GM21737 (cell line): ENCODE results near the gene SMCP.

Experiments
- ATAC-seq: cut with Tn5 transposase; IDR thresholded peaks from one replicate; pipeline ENCODE4 v1.9.1; 2021; ENCODE audit warnings: mild to moderate bottlenecking, moderate library complexity; ENCODE audit not compliant: unreplicated experiment

Gene SMCP

DNA sequence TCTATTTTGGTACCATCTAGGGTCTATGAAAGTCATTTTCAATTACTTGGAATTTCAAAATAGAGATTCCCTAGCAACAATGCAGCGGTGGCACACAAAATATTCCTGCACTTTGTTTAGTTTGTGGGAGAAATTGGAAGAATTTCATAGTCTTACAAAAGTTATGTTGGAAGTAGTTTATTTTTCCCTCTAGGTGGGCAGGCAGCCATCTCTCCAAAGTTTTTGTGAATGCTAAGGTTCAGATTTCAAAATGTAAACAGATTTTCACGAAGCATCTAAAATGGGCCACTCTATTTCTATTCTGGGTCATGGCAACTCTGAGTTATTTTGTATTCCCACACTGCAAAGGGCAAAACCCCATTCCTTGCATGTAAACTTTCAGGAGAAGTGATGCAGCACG lies 8.0 kb downstream of the SMCP start:
- ATAC-seq: no peak

DNA sequence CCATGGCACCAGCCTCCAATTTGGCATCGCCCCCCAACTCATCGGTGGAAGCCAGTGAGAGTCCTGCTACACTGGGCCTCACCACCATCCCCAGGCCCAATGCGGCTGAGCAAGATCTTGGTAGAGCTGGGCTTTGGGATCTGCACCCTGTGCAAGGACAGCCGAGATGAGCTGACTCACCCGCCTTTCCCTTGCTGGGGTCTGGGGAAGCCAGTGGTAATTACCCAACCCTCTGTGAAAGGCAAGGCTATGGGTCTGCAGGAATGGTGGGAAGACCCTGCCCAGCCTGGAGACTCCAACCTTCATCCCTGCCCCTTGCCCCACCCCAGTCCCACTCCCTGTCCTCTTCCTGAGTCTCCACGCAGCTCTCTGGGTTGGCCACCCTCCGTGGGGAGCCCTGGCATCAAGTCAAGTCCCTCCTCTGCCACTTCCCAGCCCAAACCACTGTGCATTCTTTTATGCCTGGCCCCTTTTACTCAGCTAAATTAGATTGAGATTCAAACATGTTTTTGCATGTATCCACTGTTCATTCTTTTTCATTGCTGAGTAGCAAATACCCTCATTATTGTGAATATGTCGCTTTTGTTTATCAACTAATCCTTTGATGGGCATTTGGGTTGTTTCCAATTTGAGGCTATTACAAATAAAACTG lies 8.8 kb downstream of the SMCP start:
- no peak for ATAC-seq

DNA sequence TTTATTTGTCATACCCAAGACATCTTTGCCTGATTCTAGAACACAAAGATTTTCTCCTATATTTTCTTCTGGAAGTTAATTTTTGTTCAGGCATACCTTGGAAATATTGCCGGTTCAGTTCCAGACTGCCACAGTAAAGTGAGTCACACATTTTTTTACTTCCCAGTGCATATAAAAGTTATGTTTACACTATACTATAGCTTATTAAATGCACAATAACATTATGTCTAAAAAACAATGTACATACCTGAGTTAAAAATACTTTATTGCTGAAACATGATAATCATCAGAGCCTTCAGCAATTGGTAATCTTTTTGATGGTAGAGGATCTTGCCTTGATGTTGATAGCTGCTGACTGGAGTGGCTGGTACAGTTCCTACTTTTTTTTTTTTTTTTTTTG lies 10.0 kb downstream of the SMCP start:
- no peak for ATAC-seq

DNA sequence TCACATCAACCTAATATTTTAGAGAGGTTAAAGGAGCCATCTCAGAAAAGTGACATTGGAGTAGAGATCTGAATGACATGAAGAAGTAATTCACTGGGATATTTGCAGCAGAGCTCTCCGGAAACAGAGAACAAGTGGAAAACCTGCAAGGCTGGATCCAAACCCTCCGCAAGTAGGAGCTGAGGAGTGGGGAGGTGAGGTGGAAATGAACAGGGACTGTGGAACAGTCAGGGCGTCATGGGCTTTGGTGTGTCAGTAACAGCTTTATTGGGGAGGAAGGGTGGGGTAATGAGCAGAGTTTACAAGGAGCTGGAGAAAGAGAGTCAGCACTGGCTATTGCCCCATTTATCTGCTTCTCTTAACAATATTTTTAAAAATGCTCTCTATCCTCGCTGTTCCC lies 20.9 kb downstream of the SMCP start:
- no peak for ATAC-seq

DNA sequence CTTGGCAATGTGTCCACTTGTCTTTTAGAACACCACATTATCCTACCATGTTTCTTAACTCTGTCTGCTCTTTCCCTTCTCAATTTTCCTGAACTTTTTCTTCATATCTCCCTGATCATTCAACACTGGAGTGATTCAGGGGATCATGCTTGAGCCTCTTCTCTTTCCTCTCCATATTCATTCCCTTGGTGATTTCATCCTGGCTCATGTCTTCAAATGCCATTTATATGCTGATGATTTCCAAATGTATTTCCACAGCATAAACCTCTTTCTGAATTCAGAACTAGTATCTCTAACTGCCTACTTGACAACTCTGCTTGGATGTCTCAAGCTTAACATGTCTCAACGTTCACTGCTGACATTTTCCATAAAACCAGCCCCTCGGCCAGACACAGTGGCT lies 21.8 kb downstream of the SMCP start:
- ATAC-seq: no peak

DNA sequence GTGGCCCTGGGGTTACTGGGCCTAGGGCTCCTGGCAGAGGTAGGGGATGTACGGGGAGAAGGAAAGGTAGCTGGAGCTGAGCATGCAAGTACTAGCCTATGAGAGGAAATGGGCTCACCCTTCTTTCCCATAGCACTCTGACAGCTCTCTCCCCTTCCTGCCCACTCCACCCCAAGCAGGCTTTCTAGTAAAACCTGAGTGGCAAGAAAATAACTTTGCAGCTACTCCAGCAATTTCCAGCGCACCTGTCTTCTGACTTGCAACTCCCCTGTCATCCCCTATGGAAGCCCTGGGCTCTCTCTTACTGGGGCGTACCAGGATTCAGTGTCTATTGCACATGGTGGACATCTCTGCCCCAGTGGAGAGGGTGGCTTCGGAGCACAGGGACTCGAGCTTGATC lies 23.5 kb downstream of the SMCP start:
- ATAC-seq: no peak

DNA sequence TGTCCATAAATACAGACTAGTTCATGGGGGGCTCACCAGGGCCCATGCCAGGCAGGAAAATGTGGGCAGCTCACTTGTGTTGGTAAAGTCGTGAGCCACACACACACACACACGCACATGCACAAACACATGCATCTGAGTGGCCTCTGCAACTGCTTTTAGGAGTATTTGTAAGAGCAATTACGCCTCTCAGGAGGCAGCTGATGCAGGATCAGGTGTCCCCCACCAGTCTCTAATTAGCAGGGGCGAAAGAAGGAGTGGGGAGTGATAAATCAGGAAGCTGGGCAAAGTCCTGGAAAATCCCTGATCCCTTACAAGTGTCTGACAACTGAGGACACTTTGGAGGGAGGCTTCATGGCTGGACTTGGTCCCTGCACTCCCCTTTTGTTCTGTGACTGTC lies 24.5 kb downstream of the SMCP start:
- ATAC-seq: no peak

DNA sequence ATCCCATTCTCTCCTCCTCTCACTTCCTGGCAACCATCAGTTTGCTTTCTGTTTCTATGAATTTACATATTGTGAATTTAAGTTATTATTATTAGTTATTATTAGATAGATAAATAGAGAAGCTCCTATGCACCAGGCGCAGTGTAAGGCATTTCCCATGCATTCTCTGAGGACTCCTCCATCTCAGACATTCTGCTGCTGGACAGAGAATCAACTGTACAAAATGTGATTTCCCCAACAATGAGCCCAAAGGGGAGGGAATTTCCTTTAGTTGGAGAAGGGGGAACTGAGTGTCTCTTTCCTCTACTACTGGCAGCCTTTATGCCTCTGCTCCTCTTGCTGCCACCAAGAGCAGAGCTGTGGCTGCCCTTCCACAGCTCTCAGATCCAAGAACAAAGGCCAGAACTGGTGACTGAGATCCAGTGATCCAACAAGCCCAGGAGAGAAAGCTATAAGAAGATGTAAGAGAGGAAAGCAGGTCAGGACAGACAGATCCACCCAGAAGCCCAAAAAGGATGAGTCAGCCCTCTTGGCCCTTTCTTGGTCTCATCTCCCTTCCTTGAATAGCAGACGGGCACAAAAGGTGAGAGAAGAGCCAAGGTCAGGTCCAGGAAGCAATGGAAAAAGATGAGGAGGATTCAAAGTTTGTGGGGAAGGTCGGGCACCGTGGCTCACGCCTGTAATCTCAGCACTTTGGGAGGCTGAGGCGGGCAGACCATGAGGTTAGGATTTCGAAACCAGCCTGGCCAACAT lies 26.7 kb downstream of the SMCP start:
- ATAC-seq: no peak

DNA sequence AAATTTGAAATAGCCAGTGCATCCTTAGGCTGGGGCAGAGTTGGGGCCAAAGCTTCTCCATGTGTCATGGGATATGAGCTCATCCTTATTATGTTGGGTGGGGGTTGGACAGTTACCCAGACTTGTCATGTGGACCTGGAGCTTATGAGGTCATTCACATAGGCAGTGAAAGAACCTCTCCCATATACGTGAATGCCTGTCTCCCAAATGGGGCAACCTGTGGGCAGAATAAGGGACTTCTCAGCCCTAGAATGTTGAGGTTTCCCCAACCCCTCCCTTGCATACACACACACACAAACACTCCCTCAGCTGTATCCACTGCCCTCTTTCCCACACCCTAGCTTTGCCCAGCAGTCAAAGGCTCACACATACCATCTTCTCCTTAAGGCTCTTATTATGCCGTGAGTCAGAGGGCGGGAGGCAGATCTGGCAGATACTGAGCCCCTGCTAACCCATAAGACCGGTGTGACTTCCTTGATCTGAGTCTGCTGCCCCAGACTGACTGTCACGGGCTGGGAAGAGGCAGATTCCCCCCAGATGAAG lies 28.0 kb downstream of the SMCP start:
- ATAC-seq: no peak

DNA sequence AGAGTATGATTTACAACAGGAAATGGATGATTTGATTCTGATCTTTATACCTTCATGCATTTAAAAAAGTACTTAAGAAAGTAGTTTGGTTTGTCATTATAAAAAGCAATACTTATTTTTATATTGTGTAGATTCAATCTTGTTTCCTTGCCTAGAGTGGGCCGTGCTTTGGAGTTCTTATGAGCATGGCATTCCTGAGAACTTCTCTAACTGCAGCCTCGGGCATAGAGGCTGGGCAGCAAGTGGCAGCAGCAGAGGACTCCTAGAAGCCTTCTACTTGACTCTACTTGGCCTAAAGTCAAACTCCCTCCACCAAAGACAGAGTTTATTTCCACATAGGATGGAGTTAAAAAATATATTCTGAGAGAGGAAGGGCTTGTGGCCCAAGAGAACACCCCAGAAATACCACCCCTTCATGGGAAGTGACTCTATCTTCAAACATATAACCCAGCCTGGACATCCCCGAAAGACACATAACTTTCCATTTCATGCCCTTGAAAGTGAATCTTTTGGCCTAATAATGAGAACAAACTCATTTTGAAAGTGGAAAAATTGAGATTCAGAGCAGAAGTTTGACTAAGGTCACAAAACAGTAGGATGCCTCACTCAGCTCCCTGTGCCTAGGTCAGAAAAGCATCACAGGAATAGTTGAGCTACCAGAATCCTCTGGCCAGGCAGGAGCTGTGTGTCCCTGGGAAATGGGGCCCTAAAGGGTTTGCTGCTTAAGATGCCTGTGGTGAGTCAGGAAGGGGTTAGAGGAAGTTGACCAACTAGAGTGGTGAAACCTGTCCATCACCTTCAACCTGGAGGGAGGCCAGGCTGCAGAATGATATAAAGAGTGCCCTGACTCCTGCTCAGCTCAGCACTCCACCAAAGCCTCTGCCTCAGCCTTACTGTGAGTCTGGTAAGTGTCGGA lies 29.8 kb downstream of the SMCP start, which contains the start of gene IVL:
IVL (plus strand) TSS at position 861 of the 916 bp plus-strand sequence. CDS start 1,252 bp downstream, outside the sequence.
- ATAC-seq: no peak

DNA sequence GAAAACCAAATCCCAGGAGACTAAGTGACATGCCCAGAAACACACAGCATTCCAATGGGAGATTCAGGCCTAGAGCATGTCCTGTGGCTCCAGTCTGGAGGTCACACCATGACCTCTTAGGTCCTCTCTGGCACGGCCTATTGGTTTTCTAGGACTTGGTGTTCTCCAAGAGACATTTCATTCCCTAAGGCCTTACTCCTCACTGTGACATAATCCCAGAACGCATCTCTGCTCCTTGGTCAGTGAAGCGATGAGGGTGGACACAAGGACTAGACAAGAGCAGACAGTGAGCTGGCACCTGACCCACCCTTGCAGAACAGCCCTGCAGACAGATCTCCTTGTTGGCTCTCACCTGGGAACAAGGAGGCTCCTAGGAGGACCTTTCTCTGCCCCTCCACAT lies 31.1 kb downstream of the SMCP start:
- no peak for ATAC-seq

DNA sequence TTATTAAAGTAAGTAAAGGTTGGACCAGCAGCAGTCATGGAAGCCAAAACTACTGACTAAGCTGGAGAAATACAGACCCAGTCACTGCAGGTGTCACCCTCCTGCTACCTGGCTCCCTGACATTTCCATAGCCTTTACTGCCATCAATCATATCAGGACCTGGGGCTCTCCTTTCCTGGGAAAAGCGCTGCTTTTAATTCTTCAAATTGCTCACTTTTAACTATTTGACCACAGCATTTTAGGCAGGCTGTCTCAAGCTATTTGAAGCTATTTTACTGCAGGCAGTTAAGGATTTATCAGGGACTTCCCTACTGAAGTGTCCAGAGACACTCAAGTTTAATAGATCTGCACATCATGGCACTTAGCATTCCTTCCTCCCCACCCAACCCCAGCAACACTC lies 34.3 kb downstream of the SMCP start:
- no peak for ATAC-seq

DNA sequence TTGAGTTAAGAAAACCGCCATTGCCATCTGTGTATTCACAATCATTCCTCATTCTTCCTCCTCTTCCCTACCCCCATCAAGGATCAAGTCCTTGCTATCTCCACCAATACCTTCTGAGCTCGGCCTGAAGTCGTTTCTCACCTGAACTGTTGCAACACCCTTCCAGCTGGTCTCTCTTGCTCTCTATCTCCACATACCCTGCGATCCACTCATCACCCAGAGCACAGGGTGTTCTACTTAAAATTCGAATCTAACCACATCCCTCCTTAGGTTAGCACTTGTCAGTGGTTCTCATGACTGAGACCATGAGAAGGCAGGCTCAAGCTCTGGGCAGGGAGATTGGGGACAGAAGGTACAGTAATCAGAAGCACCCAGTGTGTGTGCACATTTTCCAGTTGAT lies 34.8 kb downstream of the SMCP start:
- ATAC-seq: no peak

DNA sequence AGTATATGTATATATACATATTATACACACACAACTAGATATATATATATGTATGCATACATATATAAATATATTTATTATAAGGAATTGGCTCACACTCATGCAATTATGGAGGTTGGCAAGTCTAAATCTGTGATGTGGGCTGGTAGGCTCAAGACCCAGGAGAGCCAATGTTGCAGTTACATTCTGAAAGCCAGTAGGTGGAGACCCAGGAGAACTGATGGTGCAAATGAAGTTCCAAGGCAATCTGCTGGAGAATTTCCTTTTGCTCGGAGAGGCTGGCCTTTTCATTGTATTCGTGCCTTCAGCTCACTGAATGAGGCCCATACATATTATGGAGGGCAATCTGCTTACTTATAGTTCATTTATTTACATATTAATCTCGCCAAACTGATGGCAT lies 39.7 kb downstream of the SMCP start:
- no peak for ATAC-seq

DNA sequence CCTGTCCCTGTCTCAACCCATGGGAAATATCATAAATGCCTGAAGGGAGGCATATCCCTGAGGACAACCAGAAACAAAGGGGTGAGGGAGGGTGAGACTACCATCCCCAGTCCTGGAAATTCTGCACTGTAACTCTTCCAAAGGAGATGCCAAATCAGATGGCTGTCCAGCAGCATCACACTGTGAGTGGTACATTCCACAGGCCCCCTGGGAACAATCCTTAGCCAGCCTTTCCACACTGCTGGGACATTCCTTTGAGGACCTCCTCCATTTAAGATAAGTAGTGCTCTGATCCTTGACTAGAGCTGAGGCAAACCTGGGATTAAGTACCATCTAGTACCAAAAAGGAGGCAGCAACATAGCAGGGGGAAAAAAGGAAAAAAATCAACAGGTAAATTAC lies 40.9 kb downstream of the SMCP start:
- ATAC-seq: no peak

DNA sequence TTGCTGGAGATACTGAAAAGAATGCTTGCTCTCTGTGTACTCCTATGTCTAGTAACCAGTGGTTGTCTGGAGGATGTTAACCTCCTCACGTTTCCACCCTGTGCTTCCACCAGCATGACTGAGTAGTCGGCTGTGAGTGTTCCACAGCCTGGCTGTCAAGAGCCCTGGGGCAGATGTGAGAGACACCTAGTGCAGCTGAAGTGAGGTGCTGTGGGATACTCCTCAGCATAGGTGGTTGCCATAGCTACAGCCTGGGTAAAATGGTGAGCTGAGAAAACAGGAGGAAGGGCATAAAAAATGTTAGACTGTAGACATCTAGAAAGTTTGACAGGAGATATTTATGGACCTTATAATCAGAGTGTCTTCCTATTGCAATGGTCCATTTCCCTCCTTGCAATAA lies 46.1 kb downstream of the SMCP start:
- ATAC-seq: no peak

DNA sequence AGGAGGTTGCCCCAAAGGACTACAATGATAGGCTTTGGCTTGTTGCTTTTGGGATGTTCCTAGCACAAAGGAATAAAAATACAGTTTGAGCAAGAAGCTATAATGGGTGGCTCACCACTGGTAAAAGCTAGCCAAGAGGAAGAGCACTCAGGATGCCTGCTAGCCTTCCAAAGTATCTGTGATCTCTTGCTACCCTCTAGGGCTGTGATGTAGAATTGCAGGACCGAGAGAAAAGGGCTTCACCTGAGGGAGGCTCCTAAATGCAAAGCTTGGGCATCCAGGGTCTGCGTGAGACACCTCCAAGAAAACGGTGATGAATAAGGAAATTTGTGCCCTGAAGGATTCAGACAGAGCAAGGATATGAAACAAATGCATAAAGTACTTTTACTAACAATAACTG lies 48.0 kb downstream of the SMCP start:
- ATAC-seq: no peak

DNA sequence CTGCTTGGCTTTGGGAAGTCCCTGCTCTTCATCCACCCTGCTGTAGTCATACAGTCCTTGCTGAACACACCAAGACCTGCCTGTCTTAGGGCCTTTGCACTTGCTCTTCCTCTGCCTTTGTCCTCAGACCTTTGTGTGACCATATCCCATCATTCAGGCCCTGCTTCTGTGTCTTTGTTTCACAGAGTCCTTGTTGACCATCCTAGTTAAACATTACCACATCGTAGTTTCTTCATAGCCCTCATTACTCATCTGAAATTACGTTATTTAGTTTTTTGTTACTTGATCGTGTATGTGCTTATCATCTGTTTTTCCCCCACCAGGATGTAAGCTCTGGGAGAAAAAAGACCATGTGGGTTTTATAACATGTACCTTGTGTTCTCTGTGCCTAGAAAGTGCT lies 50.5 kb downstream of the SMCP start:
- ATAC-seq: no peak

DNA sequence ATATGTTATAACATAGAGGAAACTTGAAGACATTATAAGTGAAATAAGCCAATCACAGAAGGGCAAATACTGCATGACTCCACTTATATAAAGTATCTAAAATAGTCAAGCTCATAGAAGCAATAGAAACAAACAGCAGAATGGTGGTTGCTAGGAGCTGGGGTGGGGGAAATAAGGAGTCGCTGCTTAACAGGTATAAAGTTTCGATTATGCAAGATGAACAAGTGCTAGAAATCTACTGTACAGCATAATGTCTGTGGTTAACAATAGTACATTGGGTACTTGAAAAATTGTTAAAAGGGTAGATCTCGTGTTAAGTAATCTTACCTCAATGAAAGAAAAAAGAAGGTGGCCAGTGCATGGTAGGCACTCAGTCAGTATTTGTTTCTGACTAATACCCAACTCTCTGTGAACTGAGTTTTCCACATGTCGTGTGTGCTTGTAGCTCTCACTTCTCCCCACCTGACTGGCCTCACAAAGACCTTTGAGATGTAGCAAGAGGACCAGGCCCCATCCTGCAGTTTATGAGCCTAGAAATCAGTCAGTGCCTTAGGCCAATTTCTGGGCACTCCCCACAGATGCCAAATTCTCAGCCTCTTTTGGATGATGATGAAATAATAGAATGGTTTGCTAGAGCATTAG lies 54.2 kb downstream of the SMCP start:
- ATAC-seq: no peak

DNA sequence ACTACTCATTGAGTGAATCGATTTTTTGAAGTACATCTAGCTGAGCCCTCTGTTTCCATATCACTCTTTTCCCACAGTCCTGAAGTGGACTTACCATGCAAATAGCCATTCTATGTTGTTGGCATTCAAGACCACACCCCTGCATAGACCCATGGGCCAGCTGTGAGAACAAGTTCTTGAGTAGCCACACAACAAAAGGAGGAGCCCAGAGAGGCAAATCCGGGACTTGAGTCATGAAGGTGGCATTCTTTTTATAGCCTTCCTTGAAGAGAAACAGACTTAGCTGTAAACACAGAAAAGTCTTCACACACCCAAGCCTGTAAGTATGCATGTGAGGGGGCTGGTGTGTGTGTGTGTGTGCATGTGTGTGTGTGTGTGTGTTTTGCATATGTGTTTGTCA lies 55.1 kb downstream of the SMCP start:
- no peak for ATAC-seq
